Ishikawa (cell line): ENCODE results near the gene CSRP3.

Experiments
- CEBPB ChIP-seq: IDR thresholded peaks from 2 replicates; pipeline ENCODE4 v1.6.1; 2012
- EGR1 ChIP-seq: IDR thresholded peaks from 2 replicates; pipeline ENCODE4 v1.6.1; 2012
- EP300 ChIP-seq: IDR thresholded peaks from 2 replicates; pipeline ENCODE4 v1.6.1; 2012; ENCODE audit warnings: borderline replicate concordance
- FOXM1 ChIP-seq: IDR thresholded peaks from 2 replicates; pipeline ENCODE4 v1.6.1; 2012; ENCODE audit warnings: low read depth, borderline replicate concordance
- MAX ChIP-seq: IDR thresholded peaks from 2 replicates; pipeline ENCODE4 v1.6.1; 2012
- TAF1 ChIP-seq: IDR thresholded peaks from 2 replicates; pipeline ENCODE4 v1.6.1; 2012; ENCODE audit warnings: low read depth, mild to moderate bottlenecking
- TCF12 ChIP-seq: IDR thresholded peaks from 2 replicates; pipeline ENCODE4 v1.6.1; 2012; ENCODE audit warnings: low read depth
- USF1 ChIP-seq: IDR thresholded peaks from 2 replicates; pipeline ENCODE4 v1.6.1; 2012
- YY1 ChIP-seq: IDR thresholded peaks from 2 replicates; pipeline ENCODE4 v1.6.1; 2012; ENCODE audit warnings: low read depth
- ZBTB7A ChIP-seq: IDR thresholded peaks from 2 replicates; pipeline ENCODE4 v1.6.1; 2012; ENCODE audit warnings: low read depth

GRCh38 chr11:19237381-19237780 is 35.6 kb upstream of the CSRP3 start:
- TF ChIP-seq FOXM1 (no peak), TCF12 (no peak), USF1 (no peak), EP300 (no peak), MAX (no peak), TAF1 (no peak), EGR1 (no peak), ZBTB7A (no peak), YY1 (no peak), CEBPB (no peak)
